AG04450 (cell line): ENCODE data around the gene PLEKHA3. TPM values are rescaled to one million over a fixed set of nuclear protein-coding genes. Genes with fewer than 3 reads are reported as not detected.

Experiments
- CTCF ChIA-PET: fragments of 300-600, 350-600 bp; formaldehyde crosslinking; extraction: SDS; loops from one replicate; lab custom pipeline; 2022; ENCODE audit warnings: antibody characterized with exemption, inconsistent platforms; lab: Charles Lee
- POLR2A ChIA-PET: fragments of 350-600 bp; formaldehyde crosslinking; extraction: SDS; loops from one replicate; lab custom pipeline; 2021; ENCODE audit warnings: antibody characterized with exemption, inconsistent platforms; lab: Yijun Ruan, JAX
- DNase-seq: peaks from one replicate; pipeline ENCODE4 v3.0.0-alpha.2; 2011; ENCODE audit warnings: low read depth, low spot score
- H3K27ac ChIP-seq: one replicate; pipeline ENCODE4 v1.5.1; 2012; ENCODE audit warnings: low read depth, low read length, control low read depth
- H3K27me3 ChIP-seq: one replicate; pipeline ENCODE4 v1.6.0; 2012; ENCODE audit warnings: low read length; ENCODE audit not compliant: control insufficient read depth, insufficient read depth
- H3K4me3 ChIP-seq: 2 replicates; pipeline ENCODE4 v1.5.1; 2011; ENCODE audit warnings: mild to moderate bottlenecking, low read depth, low read length, control low read depth
- H3K9me3 ChIP-seq: 2 replicates; pipeline ENCODE4 v1.5.1; 2012; ENCODE audit warnings: low read length; ENCODE audit not compliant: control insufficient read depth, insufficient read depth
- CTCF ChIP-seq: IDR thresholded peaks from 2 replicates; pipeline ENCODE4 v1.5.1; 2011; ENCODE audit warnings: low read depth, low read length, control low read depth, inconsistent platforms
- polyA plus RNA-seq: library from polyadenylated mRNA; depleted of rRNA; stranded (reverse); fragments of >200 nt; gene quantifications from 2 replicates; pipeline ENCODE4 v1.2.3, GENCODE V29; 2011

The PLEKHA3 gene
- polyA plus RNA-seq, 1 experiment: 28.2 TPM

- Histone ChIP-seq H3K27ac (no peak overlapping the region), H3K9me3 (no peaks in the 10 kb centered on the region), H3K4me3 (no peak overlapping the region), H3K27me3 (no peaks in the 10 kb centered on the region)
- ChIA-PET CTCF (no interaction called here), POLR2A (no interaction called here)
- no peak for DNase-seq
- no peak for TF ChIP-seq CTCF
Observed at GRCh38 chr2:178499640-178500039, 19.4 kb downstream of the PLEKHA3 start.

- ChIA-PET POLR2A (no interaction called here), CTCF (no interaction called here)
- no peak overlapping the region for H3K27ac ChIP-seq
- no peaks in the 10 kb centered on the region for H3K9me3 ChIP-seq
- H3K27me3 ChIP-seq: no peaks in the 10 kb centered on the region
- DNase-seq: no peak
- no peak overlapping the region for H3K4me3 ChIP-seq
- no peak for TF ChIP-seq CTCF
Observed at GRCh38 chr2:178502751-178503150, 22.5 kb downstream of the PLEKHA3 start.

GRCh38 chr2:178506101-178506500 is 25.8 kb downstream of the PLEKHA3 start:
- no peak overlapping the region for H3K27ac ChIP-seq
- H3K27me3 ChIP-seq: no peaks in the 10 kb centered on the region
- POLR2A ChIA-PET: no interaction called here
- TF ChIP-seq CTCF: no peak
- CTCF ChIA-PET: no interaction called here
- no peak overlapping the region for H3K4me3 ChIP-seq
- no peak for DNase-seq
- H3K9me3 ChIP-seq: no peaks in the 10 kb centered on the region

- POLR2A ChIA-PET: no interaction called here
Observed at GRCh38 chr2:178506524-178506923, 26.3 kb downstream of the PLEKHA3 start.

GRCh38 chr2:178506949-178507348 is 26.7 kb downstream of the PLEKHA3 start:
- no peak for TF ChIP-seq CTCF
- ChIA-PET POLR2A (no interaction called here), CTCF (interaction anchor here (1.3 kb wide), 1 partner anchor 15 kb away, joined by 5 read pairs; no protein-coding TSS in a partner anchor)
- H3K4me3 ChIP-seq: no peak overlapping the region
- H3K27me3 ChIP-seq: no peaks in the 10 kb centered on the region
- H3K9me3 ChIP-seq: no peaks in the 10 kb centered on the region
- H3K27ac ChIP-seq: no peak overlapping the region
- no peak for DNase-seq

More at GRCh38 chr2:178506524-178506923, 26.3 kb downstream of the PLEKHA3 start:
- H3K9me3 ChIP-seq: no peaks in the 10 kb centered on the region
- H3K27me3 ChIP-seq: no peaks in the 10 kb centered on the region
- DNase-seq: no peak
- no peak overlapping the region for H3K27ac ChIP-seq
- TF ChIP-seq CTCF: no peak
- no peak overlapping the region for H3K4me3 ChIP-seq
- CTCF ChIA-PET: no interaction called here
